SK-N-SH (cell line): ENCODE measurements around the gene TFEB. TPM values are rescaled to one million over a fixed set of nuclear protein-coding genes. Genes with fewer than 3 reads are reported as not detected.

Experiments
- CTCF ChIA-PET: fragments of 300-600, 350-600 bp; formaldehyde crosslinking; extraction: SDS; loops from one replicate; lab custom pipeline; 2021; lab: Yijun Ruan, JAX
- POLR2A ChIA-PET: fragments of 350-600 bp; sonication (Branson Sonifier 250); formaldehyde crosslinking; extraction: SDS; loops from one replicate; lab custom pipeline; 2020; ENCODE audit warnings: antibody characterized with exemption, inconsistent platforms; lab: Yijun Ruan, JAX
- DNase-seq: peaks from one replicate; pipeline ENCODE4 v3.0.0; 2012
- H2AFZ ChIP-seq: fragments of 200-600 bp; sonication (generic); 2 replicates; pipeline ENCODE4 v1.8.1; 2016; ENCODE audit warnings: antibody characterized with exemption, mild to moderate bottlenecking, low read depth
- H3F3A ChIP-seq: fragments of 200-600 bp; sonication (generic); replicated peaks from 2 replicates; pipeline ENCODE3; 2016; ENCODE audit warnings: antibody characterized with exemption, mild to moderate bottlenecking; ENCODE audit not compliant: insufficient read depth
- H3K27ac ChIP-seq, 2 experiments: fragments of 200-500 bp in 1 of 2; fragments of 200-600 bp in 1 of 2; sonication (Bioruptor generic) in 1 of 2; sonication (generic), shearing (Covaris generic) in 1 of 2; 2 replicates each; pipeline versions ENCODE4 v1.5.1 to v1.6.1; 2014 to 2016; ENCODE audit warnings: low read depth in 2 of 2, inconsistent platforms in 1 of 2, low read length in 1 of 2, mild to moderate bottlenecking in 1 of 2, mixed read lengths in 1 of 2
- H3K27me3 ChIP-seq: fragments of 200-600 bp; sonication (generic), shearing (Covaris generic); 2 replicates; pipeline ENCODE4 v1.6.1; 2016; ENCODE audit warnings: mixed run types; ENCODE audit not compliant: insufficient read depth
- H3K36me3 ChIP-seq, 2 experiments: fragments of 200-500 bp in 1 of 2; fragments of 200-600 bp in 1 of 2; sonication (Bioruptor generic) in 1 of 2; sonication (generic) in 1 of 2; replicated peaks in 1 of 2; 2 replicates each; pipeline versions ENCODE3 to v1.5.1; 2014 to 2016; ENCODE audit warnings: low read length in 1 of 2, mild to moderate bottlenecking in 1 of 2; ENCODE audit not compliant: insufficient read depth in 2 of 2, control insufficient read depth in 1 of 2
- H3K4me1 ChIP-seq, 2 experiments: fragments of 200-500 bp in 1 of 2; fragments of 200-600 bp in 1 of 2; sonication (Bioruptor generic) in 1 of 2; sonication (generic), shearing (Covaris generic) in 1 of 2; 2 replicates each; pipeline versions ENCODE4 v1.5.1 to v1.6.1; 2014 to 2016; ENCODE audit warnings: low read depth in 1 of 2, low read length in 1 of 2, mixed run types in 1 of 2; ENCODE audit not compliant: insufficient read depth in 2 of 2, control insufficient read depth in 1 of 2
- H3K4me2 ChIP-seq: fragments of 200-600 bp; sonication (generic), shearing (Covaris generic); 2 replicates; pipeline ENCODE4 v1.6.1; 2017; ENCODE audit warnings: mixed run types
- H3K4me3 ChIP-seq, 2 experiments: fragments of 200-500 bp in 1 of 2; fragments of 200-600 bp in 1 of 2; sonication (Bioruptor generic) in 1 of 2; sonication (generic), shearing (Covaris generic) in 1 of 2; 2 replicates each; pipeline versions ENCODE4 v1.5.1 to v1.8.1; 2014 to 2016; ENCODE audit warnings: low read depth in 2 of 2, inconsistent platforms in 1 of 2, low read length in 1 of 2, mild to moderate bottlenecking in 1 of 2, mixed read lengths in 1 of 2, moderate library complexity in 1 of 2
- H3K79me2 ChIP-seq: fragments of 200-600 bp; sonication (generic); 2 replicates; pipeline ENCODE4 v1.8.1; 2017; ENCODE audit warnings: mild to moderate bottlenecking; ENCODE audit not compliant: insufficient read depth
- H3K9ac ChIP-seq: fragments of 200-600 bp; sonication (generic); 2 replicates; pipeline ENCODE4 v1.6.1; 2017; ENCODE audit warnings: mixed run types
- H3K9me2 ChIP-seq: fragments of 200-600 bp; sonication (generic); 2 replicates; pipeline ENCODE4 v1.6.1; 2017; ENCODE audit warnings: mixed run types
- H3K9me3 ChIP-seq: fragments of 200-600 bp; sonication (generic); 2 replicates; pipeline ENCODE4 v1.6.1; 2017; ENCODE audit warnings: mixed run types, mild to moderate bottlenecking, moderate library complexity
- H4K20me1 ChIP-seq: fragments of 200-600 bp; sonication (generic); 2 replicates; pipeline ENCODE4 v1.6.1; 2017; ENCODE audit warnings: mild to moderate bottlenecking, mixed run types; ENCODE audit not compliant: insufficient read depth
- CHD2 ChIP-seq: fragments of 150-350 bp; IDR thresholded peaks from 2 replicates; pipeline ENCODE4 v1.6.1; 2018; ENCODE audit warnings: low read length; ENCODE audit not compliant: partially characterized antibody
- EZH2phosphoT487 ChIP-seq: fragments of 200-600 bp; sonication (generic); IDR thresholded peaks from 2 replicates; pipeline ENCODE4 v1.6.1; 2017; ENCODE audit warnings: low read depth, mixed run types, mild to moderate bottlenecking, antibody characterized with exemption, moderate library complexity, borderline replicate concordance
- FOXM1 ChIP-seq: IDR thresholded peaks from 2 replicates; pipeline ENCODE4 v1.4.0; 2012; ENCODE audit warnings: low read depth, mild to moderate bottlenecking
- GABPA ChIP-seq: IDR thresholded peaks from 2 replicates; pipeline ENCODE4 v1.4.0; 2012; ENCODE audit warnings: low read depth, mild to moderate bottlenecking
- GATA2 ChIP-seq: sonication (generic); formaldehyde crosslinking; IDR thresholded peaks from 2 replicates; pipeline ENCODE4 v1.5.0; 2020; ENCODE audit warnings: mild to moderate bottlenecking, missing genetic modification reagents
- MEF2A ChIP-seq: IDR thresholded peaks from 2 replicates; pipeline ENCODE4 v1.4.0; 2012; ENCODE audit warnings: low read depth, borderline replicate concordance
- NRF1 ChIP-seq: IDR thresholded peaks from 2 replicates; pipeline ENCODE4 v1.6.1; 2012; ENCODE audit warnings: low read depth, mild to moderate bottlenecking, low read length
- PBX3 ChIP-seq: IDR thresholded peaks from 2 replicates; pipeline ENCODE4; 2012
- RAD21 ChIP-seq: IDR thresholded peaks from 2 replicates; pipeline ENCODE4 v1.6.1; 2012; ENCODE audit warnings: mild to moderate bottlenecking, low read length
- REST ChIP-seq: IDR thresholded peaks from 2 replicates; pipeline ENCODE4 v1.6.1; 2012; ENCODE audit warnings: mild to moderate bottlenecking, low read depth, low read length, moderate library complexity
- SIN3A ChIP-seq: IDR thresholded peaks from 2 replicates; pipeline ENCODE4 v1.6.1; 2012; ENCODE audit warnings: low read depth, mild to moderate bottlenecking, low read length, moderate library complexity, borderline replicate concordance
- SMC3 ChIP-seq: IDR thresholded peaks from 2 replicates; pipeline ENCODE4 v1.6.1; 2012; ENCODE audit warnings: low read depth, low read length, improper control_type of control experiment
- TCF12 ChIP-seq: IDR thresholded peaks from 2 replicates; pipeline ENCODE4 v1.4.0; 2012
- TEAD4 ChIP-seq: IDR thresholded peaks from 2 replicates; pipeline ENCODE4 v1.4.0; 2012; ENCODE audit warnings: mild to moderate bottlenecking, borderline replicate concordance; ENCODE audit not compliant: insufficient read depth
- USF2 ChIP-seq: fragments of 150-350 bp; IDR thresholded peaks from 2 replicates; pipeline ENCODE4 v1.6.1; 2017; ENCODE audit warnings: antibody characterized with exemption, low read length, low read depth, borderline replicate concordance
- WGBS: methylation state at CpG from one replicate; pipeline ENCODE4 v1.1.6; 2017; ENCODE audit warnings: low lambda C conversion rate; 5-methylcytosine and 5-hydroxymethylcytosine counted together
- polyA plus RNA-seq, 3 experiments: library from polyadenylated mRNA; depleted of rRNA; stranded (reverse); fragments of >200 nt; gene quantifications; 2 replicates each; pipeline ENCODE4 v1.2.3, GENCODE V29; 2012
- TF ChIP-seq, protein P1 (sequence below): IDR thresholded peaks from 2 replicates; pipeline ENCODE4 v1.4.0; 2012; ENCODE audit warnings: low read depth, borderline replicate concordance
- TF ChIP-seq, protein P2 (sequence below): IDR thresholded peaks from 2 replicates; pipeline ENCODE4 v1.4.0; 2012; ENCODE audit warnings: low read depth, borderline replicate concordance

TFEB gene
- polyA plus RNA-seq, 1 of the 3 experiments (the other 2 are of a cell fraction), result 6.2 TPM

GRCh38 chr6:41651962-41652657 is 83.3 kb downstream of the TFEB start:
- Histone ChIP-seq H3K27me3 (no peaks in the 10 kb centered on the region), H3K9ac (no peak overlapping the region), H3K27ac (no peak overlapping the region), H2AFZ (no peak overlapping the region), H3K36me3 (no peaks in the 10 kb centered on the region), H3K79me2 (no peaks in the 10 kb centered on the region), H3K9me2 (no peaks in the 10 kb centered on the region), H3F3A (no peaks in the 10 kb centered on the region), H3K4me2 (no peak overlapping the region), H3K9me3 (no peaks in the 10 kb centered on the region), H3K4me3 (no peak overlapping the region), H3K4me1 (peaks cover 0 to 18% of the 10 kb centered on the region in 2 experiments; a peak in 1 of 4 replicates), H4K20me1 (no peaks in the 10 kb centered on the region)
- ChIA-PET CTCF (interaction anchor here (0.8 to 2.1 kb wide), 5 partner anchors 11 to 284 kb away, joined by 3 to 8 read pairs (median 4); no protein-coding TSS in a partner anchor), POLR2A (no interaction called here)
- no peak for TF ChIP-seq SMC3
- no peak for TF ChIP-seq GABPA
- no peak for TF ChIP-seq NRF1
- no peak for TF ChIP-seq FOXM1
- TF ChIP-seq, protein P1, sequence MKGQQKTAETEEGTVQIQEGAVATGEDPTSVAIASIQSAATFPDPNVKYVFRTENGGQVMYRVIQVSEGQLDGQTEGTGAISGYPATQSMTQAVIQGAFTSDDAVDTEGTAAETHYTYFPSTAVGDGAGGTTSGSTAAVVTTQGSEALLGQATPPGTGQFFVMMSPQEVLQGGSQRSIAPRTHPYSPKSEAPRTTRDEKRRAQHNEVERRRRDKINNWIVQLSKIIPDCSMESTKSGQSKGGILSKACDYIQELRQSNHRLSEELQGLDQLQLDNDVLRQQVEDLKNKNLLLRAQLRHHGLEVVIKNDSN, result no peak
- TF ChIP-seq TEAD4, result no peak
- no peak for TF ChIP-seq GATA2 (CRISPR knock-in tag)
- TF ChIP-seq USF2, result no peak
- no peak for TF ChIP-seq CHD2
- no peak for TF ChIP-seq PBX3
- TF ChIP-seq MEF2A, result no peak
- TF ChIP-seq TCF12, result no peak
- TF ChIP-seq SIN3A, result no peak
- no peak for TF ChIP-seq RAD21
- no peak for TF ChIP-seq EZH2phosphoT487
- TF ChIP-seq, protein P2, sequence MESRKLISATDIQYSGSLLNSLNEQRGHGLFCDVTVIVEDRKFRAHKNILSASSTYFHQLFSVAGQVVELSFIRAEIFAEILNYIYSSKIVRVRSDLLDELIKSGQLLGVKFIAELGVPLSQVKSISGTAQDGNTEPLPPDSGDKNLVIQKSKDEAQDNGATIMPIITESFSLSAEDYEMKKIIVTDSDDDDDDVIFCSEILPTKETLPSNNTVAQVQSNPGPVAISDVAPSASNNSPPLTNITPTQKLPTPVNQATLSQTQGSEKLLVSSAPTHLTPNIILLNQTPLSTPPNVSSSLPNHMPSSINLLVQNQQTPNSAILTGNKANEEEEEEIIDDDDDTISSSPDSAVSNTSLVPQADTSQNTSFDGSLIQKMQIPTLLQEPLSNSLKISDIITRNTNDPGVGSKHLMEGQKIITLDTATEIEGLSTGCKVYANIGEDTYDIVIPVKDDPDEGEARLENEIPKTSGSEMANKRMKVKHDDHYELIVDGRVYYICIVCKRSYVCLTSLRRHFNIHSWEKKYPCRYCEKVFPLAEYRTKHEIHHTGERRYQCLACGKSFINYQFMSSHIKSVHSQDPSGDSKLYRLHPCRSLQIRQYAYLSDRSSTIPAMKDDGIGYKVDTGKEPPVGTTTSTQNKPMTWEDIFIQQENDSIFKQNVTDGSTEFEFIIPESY, result no peak
- TF ChIP-seq REST, result no peak
- DNase-seq, result no peak
- WGBS, result 94% methylated on average over 14 of the region's 14 CpGs
